ENCODE measurements around the gene PROM2.

The PROM2 gene

DNA sequence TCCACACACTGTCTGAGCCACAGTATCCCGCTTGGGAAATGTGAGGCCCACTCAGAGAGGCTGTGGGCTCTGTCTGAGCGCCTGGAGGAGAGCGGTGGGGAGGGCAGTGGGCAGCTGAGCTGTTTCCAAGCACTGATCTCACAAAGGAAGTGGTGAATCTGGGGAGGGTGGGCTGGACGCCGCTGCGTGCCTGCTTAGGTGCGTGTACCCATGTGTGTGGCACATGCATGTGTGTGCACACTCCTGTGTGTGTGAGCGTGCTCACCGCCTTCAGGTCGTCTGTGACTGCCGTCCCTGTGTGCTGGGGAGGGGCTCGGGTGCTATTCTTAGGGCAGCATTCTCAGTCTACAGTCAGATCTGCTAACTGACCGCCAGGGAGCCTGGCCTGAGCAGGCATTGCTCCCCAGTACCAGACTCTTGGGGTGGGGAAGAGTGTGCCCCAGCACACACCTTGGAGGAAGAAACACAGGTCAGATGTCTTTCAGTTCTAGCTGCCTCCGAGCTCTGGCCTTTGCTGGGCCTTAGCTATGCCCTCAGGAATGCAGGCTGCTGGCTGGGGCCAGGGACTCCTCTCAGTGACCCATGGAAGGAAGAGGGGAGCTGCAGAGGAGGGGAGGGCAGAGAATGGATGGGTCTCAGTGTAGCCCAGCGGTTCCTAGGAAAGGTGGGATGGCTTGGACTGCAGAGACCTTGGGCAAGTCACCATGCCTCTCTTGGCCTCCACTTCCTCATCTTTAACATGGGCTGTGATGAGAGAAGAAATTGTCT is 54.3 kb downstream of the PROM2 start:
- no peaks in the 10 kb centered on the region for H3K4me1 Mint-ChIP-seq (ENCODE audit: low read depth)
- H3K9me3 Mint-ChIP-seq (ENCODE audit: low read depth): no peaks in the 10 kb centered on the region
- no peaks in the 10 kb centered on the region for H3K36me3 Mint-ChIP-seq
- H3K27ac Mint-ChIP-seq: no peak overlapping the region
- no peak overlapping the region for H3K4me3 Mint-ChIP-seq
- H3K27me3 Mint-ChIP-seq: no peaks in the 10 kb centered on the region

DNA sequence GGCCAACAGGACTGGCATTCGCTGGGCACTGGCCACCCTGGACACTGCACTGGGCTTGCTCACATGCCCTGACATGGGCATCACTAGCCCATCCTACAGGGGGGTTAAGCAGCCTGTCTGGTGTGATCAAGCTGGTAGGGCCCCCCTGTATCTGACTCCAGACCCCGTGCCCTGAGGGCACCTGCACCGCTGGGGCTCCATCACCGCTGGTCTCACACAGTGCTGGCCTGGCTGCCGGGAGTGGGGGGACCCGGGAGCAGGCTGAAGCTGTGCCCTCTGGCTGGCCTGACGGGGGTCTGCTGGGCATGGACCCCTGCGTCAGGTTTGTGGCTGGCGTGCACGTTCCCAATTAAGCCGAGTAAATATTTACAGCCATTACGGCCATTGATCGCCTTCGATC is 55.2 kb downstream of the PROM2 start:
- Mint-ChIP-seq H3K4me3 (no peak overlapping the region), H3K4me1 (ENCODE audit: low read depth) (no peaks in the 10 kb centered on the region), H3K36me3 (no peaks in the 10 kb centered on the region), H3K27ac (no peak overlapping the region), H3K9me3 (ENCODE audit: low read depth) (no peaks in the 10 kb centered on the region), H3K27me3 (no peaks in the 10 kb centered on the region)

DNA sequence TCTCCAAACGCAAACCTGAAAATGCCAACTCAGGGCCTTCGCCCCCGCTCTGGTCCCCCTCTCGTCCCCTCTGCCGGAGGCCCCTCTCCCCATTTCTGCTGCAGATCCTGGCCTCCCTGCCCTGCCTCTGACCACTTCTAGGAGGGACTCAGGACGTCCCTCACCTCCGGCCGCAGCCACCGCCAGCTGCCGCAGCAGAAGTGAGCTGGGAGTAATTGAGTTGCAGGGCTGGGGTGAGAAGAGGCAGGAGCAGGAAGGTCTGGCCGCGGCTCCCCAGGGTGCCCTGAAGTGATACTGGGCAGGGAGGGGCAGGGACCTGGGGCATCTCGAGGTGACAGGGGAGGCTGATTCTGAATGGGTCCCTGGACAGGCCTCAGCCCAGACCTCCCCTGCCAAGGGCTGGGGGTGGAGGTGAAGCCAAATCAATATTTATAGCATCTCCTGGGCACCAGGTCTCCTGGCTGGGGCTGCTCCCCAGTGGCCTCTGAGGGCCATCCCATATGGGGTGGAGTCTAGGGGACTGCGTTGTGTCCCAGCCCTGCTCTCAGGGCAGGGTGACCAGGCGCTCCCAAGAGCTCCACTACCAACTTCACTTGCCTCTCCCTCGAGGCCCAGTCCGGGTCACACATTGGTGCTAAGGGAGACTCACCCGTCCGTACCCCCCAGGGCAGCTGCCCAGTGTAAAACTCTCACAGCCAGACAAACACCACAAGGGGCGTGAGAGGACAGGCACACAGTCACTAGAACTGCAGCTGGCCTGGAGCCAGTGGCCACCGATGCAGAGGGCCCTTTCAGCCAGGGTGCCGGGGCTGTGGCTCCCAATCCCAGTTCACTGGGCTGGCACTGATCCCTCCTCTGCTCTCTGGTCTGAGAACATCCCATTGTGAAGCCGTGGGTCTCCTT is 55.9 kb downstream of the PROM2 start:
- H3K4me1 Mint-ChIP-seq (ENCODE audit: low read depth): no peaks in the 10 kb centered on the region
- H3K36me3 Mint-ChIP-seq: no peaks in the 10 kb centered on the region
- no peak overlapping the region for H3K27ac Mint-ChIP-seq
- H3K4me3 Mint-ChIP-seq: no peak overlapping the region
- H3K9me3 Mint-ChIP-seq (ENCODE audit: low read depth): no peaks in the 10 kb centered on the region
- H3K27me3 Mint-ChIP-seq: no peaks in the 10 kb centered on the region

DNA sequence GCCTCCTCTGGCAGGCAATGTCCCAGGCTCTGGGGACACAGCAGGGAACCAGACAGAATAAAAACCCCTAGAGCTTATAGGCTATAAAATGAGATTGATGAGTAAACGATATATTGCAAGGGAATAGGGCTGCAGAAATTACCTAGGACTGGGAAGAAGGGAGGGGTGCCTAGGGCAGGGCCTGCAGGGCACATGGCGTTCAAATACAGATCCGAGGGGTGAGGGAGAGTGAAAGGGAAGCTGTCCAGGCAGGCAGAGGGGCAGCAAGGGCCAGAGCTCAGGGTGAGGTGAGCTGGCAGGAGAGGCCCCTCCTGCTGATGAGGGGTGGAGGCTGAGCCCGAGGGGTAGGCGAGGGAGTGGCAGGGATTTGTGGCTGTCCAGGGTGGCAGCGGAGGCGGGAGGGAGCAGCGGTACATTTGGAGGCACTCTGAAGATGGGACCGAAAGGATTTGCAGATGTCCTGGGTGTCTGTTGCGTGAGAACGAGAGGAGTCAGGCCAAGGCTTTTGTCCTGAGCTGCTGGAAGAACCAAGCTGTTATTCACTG is 56.6 kb downstream of the PROM2 start:
- no peak overlapping the region for H3K4me3 Mint-ChIP-seq
- H3K27ac Mint-ChIP-seq: no peak overlapping the region
- H3K9me3 Mint-ChIP-seq (ENCODE audit: low read depth): no peaks in the 10 kb centered on the region
- no peaks in the 10 kb centered on the region for H3K27me3 Mint-ChIP-seq
- no peaks in the 10 kb centered on the region for H3K36me3 Mint-ChIP-seq
- no peaks in the 10 kb centered on the region for H3K4me1 Mint-ChIP-seq (ENCODE audit: low read depth)

DNA sequence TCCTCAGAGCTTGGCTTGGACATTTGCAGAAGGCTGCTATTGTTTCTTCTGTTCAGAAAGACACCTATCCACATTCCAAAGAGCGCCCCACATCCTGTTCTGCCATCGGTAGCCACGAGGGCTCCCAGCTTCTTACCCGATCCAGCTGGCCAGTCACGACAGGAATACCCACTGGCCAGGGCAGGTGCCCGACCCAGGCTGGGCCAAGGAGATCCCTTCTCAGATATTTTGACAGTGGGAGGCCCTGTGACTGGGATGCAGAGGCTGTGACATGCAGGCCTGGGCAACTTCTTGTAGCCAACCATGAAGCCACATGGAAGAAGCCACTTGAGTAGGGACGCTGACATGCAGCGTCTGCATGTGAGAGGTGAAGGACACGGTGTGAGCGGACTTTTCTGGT is 57.4 kb downstream of the PROM2 start:
- H3K36me3 Mint-ChIP-seq: no peaks in the 10 kb centered on the region
- H3K4me1 Mint-ChIP-seq (ENCODE audit: low read depth): no peaks in the 10 kb centered on the region
- H3K4me3 Mint-ChIP-seq: no peak overlapping the region
- H3K27ac Mint-ChIP-seq: no peak overlapping the region
- no peaks in the 10 kb centered on the region for H3K27me3 Mint-ChIP-seq
- H3K9me3 Mint-ChIP-seq (ENCODE audit: low read depth): no peaks in the 10 kb centered on the region

DNA sequence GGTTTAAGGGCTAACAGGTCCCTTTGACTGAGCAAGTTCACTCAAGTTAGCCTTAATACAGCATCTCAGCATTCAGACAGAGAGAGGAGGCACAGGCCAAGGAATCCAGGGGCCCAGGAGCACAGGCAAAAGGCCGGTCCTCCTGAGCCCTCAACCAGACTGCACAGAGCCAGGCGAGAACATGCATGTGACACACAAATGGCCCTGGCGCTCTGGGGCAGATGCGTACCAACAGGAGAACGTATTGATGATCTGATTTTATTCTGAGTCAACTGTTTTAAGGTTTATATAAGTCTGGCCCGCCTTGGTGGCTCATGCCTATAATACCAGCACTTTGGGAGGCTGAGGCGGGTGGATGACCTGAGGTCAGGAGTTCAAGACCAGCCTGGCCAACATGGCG is 57.8 kb downstream of the PROM2 start:
- no peaks in the 10 kb centered on the region for H3K27me3 Mint-ChIP-seq
- no peak overlapping the region for H3K27ac Mint-ChIP-seq
- no peaks in the 10 kb centered on the region for H3K4me1 Mint-ChIP-seq (ENCODE audit: low read depth)
- H3K36me3 Mint-ChIP-seq: no peaks in the 10 kb centered on the region
- no peak overlapping the region for H3K4me3 Mint-ChIP-seq
- H3K9me3 Mint-ChIP-seq (ENCODE audit: low read depth): no peaks in the 10 kb centered on the region

DNA sequence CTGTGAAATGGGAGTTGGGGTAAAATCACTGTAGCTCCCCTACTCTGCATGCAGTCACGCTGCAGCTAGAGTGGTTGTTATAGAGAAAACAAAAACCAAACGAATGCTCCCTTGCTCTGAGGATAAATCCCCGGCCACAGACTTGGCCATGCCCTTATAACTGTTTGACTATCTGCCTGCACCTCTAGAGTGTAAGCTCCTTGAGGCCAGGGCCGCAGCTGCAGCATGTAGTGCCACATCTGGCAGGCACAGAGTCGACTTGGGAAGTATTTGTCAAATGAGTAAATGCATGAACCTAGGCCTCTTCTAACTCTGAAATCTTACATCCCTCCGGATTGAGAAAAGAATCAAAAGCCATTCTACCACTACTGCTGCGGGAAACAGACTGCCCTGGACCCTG is 58.8 kb downstream of the PROM2 start:
- no peak overlapping the region for H3K4me3 Mint-ChIP-seq
- no peaks in the 10 kb centered on the region for H3K36me3 Mint-ChIP-seq
- H3K27ac Mint-ChIP-seq: no peak overlapping the region
- H3K9me3 Mint-ChIP-seq (ENCODE audit: low read depth): no peaks in the 10 kb centered on the region
- H3K27me3 Mint-ChIP-seq: no peaks in the 10 kb centered on the region
- no peaks in the 10 kb centered on the region for H3K4me1 Mint-ChIP-seq (ENCODE audit: low read depth)

DNA sequence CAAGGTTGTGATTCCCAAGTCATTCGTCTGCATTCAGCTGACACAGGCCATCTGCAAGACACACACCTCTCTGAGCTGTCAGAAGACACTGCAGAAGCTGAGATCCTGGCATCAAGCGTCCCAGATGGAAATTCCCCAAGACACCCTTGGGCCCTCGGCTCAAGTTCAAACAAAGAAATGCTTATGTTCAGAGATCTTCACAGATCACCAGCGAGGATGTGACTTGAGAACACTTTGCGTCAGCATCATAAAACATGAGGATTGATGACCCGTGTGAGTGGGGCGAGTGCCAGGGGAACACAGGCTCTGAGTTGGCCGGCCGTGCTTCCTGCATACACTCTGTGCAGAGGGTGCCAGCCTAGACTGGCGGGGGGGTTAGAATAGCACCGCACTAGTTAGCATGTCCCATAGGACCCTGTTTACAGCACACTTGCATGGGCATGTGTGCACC is 59.7 kb downstream of the PROM2 start:
- Mint-ChIP-seq H3K27me3 (no peaks in the 10 kb centered on the region), H3K36me3 (no peaks in the 10 kb centered on the region), H3K9me3 (ENCODE audit: low read depth) (no peaks in the 10 kb centered on the region), H3K4me3 (no peak overlapping the region), H3K4me1 (ENCODE audit: low read depth) (no peaks in the 10 kb centered on the region), H3K27ac (no peak overlapping the region)

DNA sequence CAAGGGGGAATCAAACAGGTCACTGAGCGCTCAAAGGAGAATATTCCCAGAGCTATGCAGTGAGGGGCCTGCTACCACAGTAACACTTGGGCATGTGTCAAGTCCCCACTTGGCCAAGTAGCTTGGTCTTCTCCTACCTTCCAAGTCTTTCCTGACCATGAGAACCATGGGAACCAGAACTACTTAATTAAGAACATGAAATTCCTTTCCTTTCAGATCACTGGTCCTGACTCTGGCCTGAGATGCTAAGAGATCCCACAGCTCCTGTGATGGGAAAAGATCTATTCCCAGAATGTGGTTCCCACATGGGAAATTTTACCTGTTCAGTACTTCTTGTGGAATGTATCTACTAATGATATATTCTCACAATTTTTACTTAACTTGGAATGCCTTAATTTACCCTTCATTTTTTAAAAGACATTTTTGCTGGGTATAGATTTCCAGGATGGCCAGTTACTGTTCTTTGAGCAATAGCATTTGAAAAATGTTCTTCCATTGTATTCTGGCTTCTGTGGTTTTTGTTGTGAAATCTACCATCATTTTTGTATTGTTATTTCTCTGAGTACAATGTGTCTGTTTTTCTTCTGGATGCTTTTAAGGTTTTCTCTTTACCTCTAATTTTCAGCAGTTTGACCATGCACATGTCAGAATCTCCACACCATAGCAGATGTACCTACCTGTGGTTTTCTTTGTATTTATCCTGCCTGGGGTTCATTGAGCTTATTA is 60.8 kb downstream of the PROM2 start:
- H3K4me1 Mint-ChIP-seq (ENCODE audit: low read depth): no peaks in the 10 kb centered on the region
- H3K27ac Mint-ChIP-seq: no peak overlapping the region
- H3K27me3 Mint-ChIP-seq: no peaks in the 10 kb centered on the region
- no peak overlapping the region for H3K4me3 Mint-ChIP-seq
- no peaks in the 10 kb centered on the region for H3K9me3 Mint-ChIP-seq (ENCODE audit: low read depth)
- H3K36me3 Mint-ChIP-seq: no peaks in the 10 kb centered on the region

DNA sequence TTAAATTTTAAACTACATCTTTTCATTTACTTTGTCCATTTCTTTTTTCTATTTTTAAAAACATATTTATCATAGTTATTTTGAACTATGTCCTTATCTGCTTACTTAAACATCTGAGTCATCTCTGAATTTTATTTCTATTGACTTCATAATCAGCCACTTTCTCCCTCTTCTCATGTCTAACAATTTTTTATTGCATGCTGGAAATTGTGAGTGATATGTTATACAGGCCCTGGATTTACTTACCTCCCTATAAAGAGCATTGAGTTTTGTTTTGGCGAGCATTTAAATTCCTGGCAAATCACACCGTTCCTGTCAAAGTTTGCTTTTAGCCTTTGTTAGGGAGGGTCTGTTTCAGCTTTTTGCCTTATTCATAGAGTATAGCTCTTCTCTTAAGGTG is 62.2 kb downstream of the PROM2 start:
- Mint-ChIP-seq H3K27me3 (no peaks in the 10 kb centered on the region), H3K9me3 (ENCODE audit: low read depth) (no peaks in the 10 kb centered on the region), H3K4me3 (no peak overlapping the region)

DNA sequence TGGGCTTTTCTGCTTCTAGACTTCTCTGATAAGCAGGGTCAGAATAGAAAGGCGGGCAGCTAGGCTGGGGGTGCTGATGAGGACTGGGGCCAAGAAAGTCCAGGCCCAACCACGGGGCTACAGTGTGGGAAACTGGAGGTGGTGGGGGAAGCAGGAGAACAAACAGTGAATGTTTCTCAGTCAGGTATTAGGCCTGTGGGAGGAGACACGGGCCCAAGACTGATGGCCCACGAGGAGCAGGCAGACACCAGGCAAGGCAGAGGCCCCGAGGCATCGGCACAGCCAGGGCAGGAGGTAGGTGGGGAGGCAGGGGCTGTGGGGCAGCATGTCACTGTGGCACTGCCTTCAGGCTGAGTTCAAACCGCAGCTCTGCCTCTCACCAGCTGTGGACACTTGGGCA is 63.6 kb downstream of the PROM2 start:
- Mint-ChIP-seq H3K27me3 (peaks cover 8% of the 10 kb centered on the region), H3K9me3 (ENCODE audit: low read depth) (no peaks in the 10 kb centered on the region), H3K36me3 (no peaks in the 10 kb centered on the region), H3K4me1 (ENCODE audit: low read depth) (no peaks in the 10 kb centered on the region), H3K27ac (no peak overlapping the region), H3K4me3 (no peak overlapping the region)

More for the DNA sequence above, 62.2 kb downstream of the PROM2 start:
- H3K27ac Mint-ChIP-seq: no peak overlapping the region
- no peaks in the 10 kb centered on the region for H3K4me1 Mint-ChIP-seq (ENCODE audit: low read depth)
- no peaks in the 10 kb centered on the region for H3K36me3 Mint-ChIP-seq
